Glutamatergic neuron (in vitro differentiated cells): ENCODE results near the gene NDUFB10. TPM values are rescaled to one million over a fixed set of nuclear protein-coding genes. Genes with fewer than 3 reads are reported as not detected.

Experiments
- DNase-seq: peaks from one replicate; pipeline ENCODE4 v3.0.0; 2022
- H3K27ac Mint-ChIP-seq: one replicate; pipeline ENCODE4 v1.8.0; 2020; ENCODE audit warnings: mild to moderate bottlenecking, mixed read lengths, inconsistent platforms; ENCODE audit not compliant: unreplicated experiment
- H3K27me3 Mint-ChIP-seq: one replicate; pipeline ENCODE4 v1.8.0; 2020; ENCODE audit warnings: mild to moderate bottlenecking, moderate library complexity, mixed read lengths, inconsistent platforms; ENCODE audit not compliant: unreplicated experiment
- H3K36me3 Mint-ChIP-seq: one replicate; pipeline ENCODE4 v1.8.0; 2020; ENCODE audit warnings: mild to moderate bottlenecking, mixed read lengths, inconsistent platforms; ENCODE audit not compliant: unreplicated experiment
- H3K4me1 Mint-ChIP-seq: one replicate; pipeline ENCODE4 v1.8.0; 2020; ENCODE audit warnings: mild to moderate bottlenecking, low read depth, mixed read lengths, inconsistent platforms; ENCODE audit not compliant: unreplicated experiment
- H3K4me3 Mint-ChIP-seq: one replicate; pipeline ENCODE4 v1.8.0; 2020; ENCODE audit warnings: mild to moderate bottlenecking, mixed read lengths, inconsistent platforms; ENCODE audit not compliant: unreplicated experiment
- H3K9me3 Mint-ChIP-seq: one replicate; pipeline ENCODE4 v1.8.0; 2020; ENCODE audit warnings: mild to moderate bottlenecking, moderate library complexity, mixed read lengths, inconsistent platforms; ENCODE audit not compliant: unreplicated experiment
- total RNA-seq: library from RNA; stranded (reverse); fragmentation: NEBNext Ultra II Directional; extraction: Animal tissue kit (Norgen Biotek cat#: 25700); gene quantifications from one replicate; pipeline ENCODE4 v1.2.1, GENCODE V29; 2021; ENCODE audit not compliant: unreplicated experiment
- TF ChIP-seq, protein P1 (sequence below): fragments of 200-600 bp; sonication (generic); IDR thresholded peaks from one replicate; pipeline ENCODE4 v1.5.0; 2021; ENCODE audit not compliant: partially characterized antibody, unreplicated experiment

NDUFB10 gene
- total RNA-seq, 1 donor from 2014 or later: 302 TPM

DNA sequence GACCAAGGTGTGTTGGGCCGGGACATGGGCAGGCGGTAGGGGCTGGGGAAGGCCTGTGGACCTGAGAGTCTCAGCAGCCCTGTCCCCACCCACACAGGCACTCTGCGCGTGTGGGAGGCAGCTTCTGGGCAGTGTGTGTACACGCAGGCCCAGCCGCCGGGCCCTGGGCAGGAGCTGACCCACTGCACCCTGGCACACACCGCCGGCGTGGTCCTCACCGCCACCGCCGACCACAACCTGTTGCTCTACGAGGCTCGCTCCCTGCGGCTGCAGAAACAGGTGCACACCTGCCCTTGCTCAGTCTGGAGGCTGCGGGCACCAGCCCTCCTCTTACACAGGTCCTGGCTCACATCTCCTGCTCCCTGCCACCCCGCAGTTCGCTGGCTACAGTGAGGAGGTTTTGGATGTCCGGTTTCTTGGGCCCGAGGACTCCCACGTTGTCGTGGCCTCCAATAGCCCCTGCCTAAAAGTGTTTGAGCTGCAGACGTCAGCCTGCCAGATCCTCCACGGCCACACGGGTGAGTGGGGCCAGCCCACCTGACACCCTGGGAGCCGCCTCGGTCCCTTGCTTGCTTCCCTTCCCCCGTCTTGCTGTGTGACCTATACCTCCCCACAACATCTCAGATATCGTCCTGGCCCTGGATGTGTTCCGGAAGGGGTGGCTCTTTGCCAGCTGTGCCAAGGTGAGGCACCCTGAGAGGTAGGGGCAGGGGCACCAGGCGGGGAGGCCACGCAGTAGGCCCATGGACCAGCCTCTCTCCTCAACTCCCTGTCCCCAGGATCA lies 16.3 kb downstream of the NDUFB10 start:
- TF ChIP-seq, protein P1, sequence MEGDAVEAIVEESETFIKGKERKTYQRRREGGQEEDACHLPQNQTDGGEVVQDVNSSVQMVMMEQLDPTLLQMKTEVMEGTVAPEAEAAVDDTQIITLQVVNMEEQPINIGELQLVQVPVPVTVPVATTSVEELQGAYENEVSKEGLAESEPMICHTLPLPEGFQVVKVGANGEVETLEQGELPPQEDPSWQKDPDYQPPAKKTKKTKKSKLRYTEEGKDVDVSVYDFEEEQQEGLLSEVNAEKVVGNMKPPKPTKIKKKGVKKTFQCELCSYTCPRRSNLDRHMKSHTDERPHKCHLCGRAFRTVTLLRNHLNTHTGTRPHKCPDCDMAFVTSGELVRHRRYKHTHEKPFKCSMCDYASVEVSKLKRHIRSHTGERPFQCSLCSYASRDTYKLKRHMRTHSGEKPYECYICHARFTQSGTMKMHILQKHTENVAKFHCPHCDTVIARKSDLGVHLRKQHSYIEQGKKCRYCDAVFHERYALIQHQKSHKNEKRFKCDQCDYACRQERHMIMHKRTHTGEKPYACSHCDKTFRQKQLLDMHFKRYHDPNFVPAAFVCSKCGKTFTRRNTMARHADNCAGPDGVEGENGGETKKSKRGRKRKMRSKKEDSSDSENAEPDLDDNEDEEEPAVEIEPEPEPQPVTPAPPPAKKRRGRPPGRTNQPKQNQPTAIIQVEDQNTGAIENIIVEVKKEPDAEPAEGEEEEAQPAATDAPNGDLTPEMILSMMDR: no peak
- no peak for DNase-seq
- Mint-ChIP-seq H3K27me3 (peaks cover 6% of the 10 kb centered on the region), H3K4me3 (no peak overlapping the region), H3K27ac (no peak overlapping the region), H3K4me1 (peaks cover 2% of the 10 kb centered on the region), H3K36me3 (no peaks in the 10 kb centered on the region), H3K9me3 (peaks cover 8% of the 10 kb centered on the region)

DNA sequence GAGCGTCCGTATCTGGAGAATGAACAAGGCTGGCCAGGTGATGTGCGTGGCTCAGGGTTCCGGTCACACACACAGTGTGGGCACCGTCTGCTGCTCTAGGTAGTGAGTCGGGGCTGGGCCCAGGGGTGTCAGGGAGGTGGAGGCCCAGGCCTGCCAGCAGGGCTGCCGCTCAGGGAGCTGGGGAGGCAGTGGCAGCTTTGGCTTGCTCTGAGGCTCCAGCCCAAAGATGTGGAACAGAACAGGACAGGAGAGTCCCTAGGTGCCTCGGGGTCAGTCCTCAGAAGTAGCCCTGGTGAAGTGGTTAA lies 16.8 kb downstream of the NDUFB10 start:
- Mint-ChIP-seq H3K4me1 (peaks cover 3% of the 10 kb centered on the region), H3K36me3 (no peaks in the 10 kb centered on the region), H3K4me3 (no peak overlapping the region), H3K27ac (no peak overlapping the region), H3K9me3 (peaks cover 8% of the 10 kb centered on the region), H3K27me3 (peaks cover 6% of the 10 kb centered on the region)
- DNase-seq: no peak
- TF ChIP-seq, protein P1: no peak

DNA sequence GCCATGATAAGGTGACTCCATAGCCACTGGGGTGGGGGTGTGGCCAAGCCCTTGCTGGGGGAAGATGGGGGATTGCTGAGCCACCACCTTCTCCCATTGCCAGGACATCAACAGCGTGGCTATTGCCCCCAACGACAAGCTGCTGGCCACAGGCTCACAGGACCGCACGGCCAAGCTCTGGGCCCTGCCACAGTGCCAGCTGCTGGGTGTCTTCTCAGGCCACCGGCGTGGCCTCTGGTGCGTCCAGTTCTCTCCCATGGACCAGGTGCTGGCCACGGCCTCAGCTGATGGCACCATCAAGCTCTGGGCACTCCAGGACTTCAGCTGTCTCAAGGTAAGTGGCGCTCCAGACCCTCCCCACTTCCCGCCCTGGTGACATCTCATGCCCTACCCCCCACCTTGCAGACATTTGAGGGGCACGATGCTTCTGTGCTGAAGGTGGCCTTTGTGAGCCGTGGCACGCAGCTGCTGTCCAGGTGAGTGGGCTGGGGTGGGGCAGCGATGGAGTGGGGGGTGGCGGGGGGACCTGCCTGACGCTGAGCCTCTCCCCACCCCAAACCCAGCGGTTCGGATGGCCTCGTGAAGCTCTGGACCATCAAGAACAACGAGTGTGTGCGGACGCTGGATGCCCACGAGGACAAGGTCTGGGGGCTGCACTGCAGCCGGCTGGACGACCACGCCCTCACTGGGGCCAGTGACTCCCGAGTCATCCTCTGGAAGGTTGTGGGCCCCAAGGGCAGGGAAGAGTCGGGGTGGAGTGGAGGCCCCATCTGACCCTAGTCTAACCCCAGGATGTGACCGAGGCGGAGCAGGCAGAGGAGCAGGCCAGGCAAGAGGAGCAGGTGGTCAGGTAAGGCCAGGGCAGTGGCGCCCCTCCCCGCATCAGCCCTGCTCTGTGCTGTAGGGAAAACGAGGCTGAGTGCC lies 17.9 kb downstream of the NDUFB10 start:
- Mint-ChIP-seq H3K27ac (no peak overlapping the region), H3K4me1 (peaks cover 6% of the 10 kb centered on the region), H3K27me3 (peaks cover 4% of the 10 kb centered on the region), H3K36me3 (no peaks in the 10 kb centered on the region), H3K9me3 (peaks cover 2% of the 10 kb centered on the region), H3K4me3 (no peak overlapping the region)
- no peak for DNase-seq
- TF ChIP-seq, protein P1: no peak

DNA sequence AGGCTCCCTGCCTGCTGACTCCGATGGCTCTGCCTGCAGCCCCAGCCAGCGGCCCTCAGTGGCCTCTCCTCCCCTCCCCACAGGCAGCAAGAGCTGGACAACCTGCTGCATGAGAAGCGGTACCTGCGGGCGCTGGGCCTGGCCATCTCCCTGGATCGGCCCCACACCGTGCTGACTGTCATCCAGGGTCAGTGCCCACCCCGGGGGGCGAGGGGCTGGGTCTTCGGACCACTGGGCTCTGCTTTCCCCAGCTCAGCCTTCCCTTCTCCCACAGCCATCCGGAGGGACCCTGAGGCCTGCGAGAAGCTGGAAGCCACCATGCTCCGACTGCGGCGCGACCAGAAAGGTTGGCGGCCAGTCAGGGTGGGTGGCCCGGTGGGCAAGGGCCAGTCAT lies 18.5 kb downstream of the NDUFB10 start:
- Mint-ChIP-seq H3K27ac (no peak overlapping the region), H3K27me3 (peaks cover 6% of the 10 kb centered on the region), H3K4me3 (no peak overlapping the region), H3K9me3 (peaks cover 2% of the 10 kb centered on the region), H3K4me1 (peaks cover 12% of the 10 kb centered on the region), H3K36me3 (no peaks in the 10 kb centered on the region)
- TF ChIP-seq, protein P1: no peak
- DNase-seq: no peak
